DMS153 treated with DMSO at 0.1 percent for 48 hours (cell line): ENCODE data around the gene PDE4D.
"Not testable (repeated sequence)": the region's sequence is repeated elsewhere in the genome, so short reads cannot be mapped to it uniquely, and the experiment has no call there.

Experiments used
- DNase-seq: peaks from one replicate; lab custom pipeline; 2025; ENCODE audit not compliant: unreplicated experiment; lab: John Stamatoyannopoulos, UW

The PDE4D gene

GRCh38 chr5:59066367-59067163 lies 827.0 kb downstream of the PDE4D start:
- no peak for DNase-seq

GRCh38 chr5:59065554-59065953 lies 828.0 kb downstream of the PDE4D start:
- DNase-seq: no peak

- no peak for DNase-seq
Observed at GRCh38 chr5:59064293-59064692, 829.2 kb downstream of the PDE4D start.

- no peak for DNase-seq
Observed at GRCh38 chr5:59062986-59063683, 830.4 kb downstream of the PDE4D start.

GRCh38 chr5:59061377-59061776 lies 832.1 kb downstream of the PDE4D start:
- no peak for DNase-seq

- DNase-seq: no peak
Observed at GRCh38 chr5:59058969-59059687, 834.4 kb downstream of the PDE4D start.

- no peak for DNase-seq
Observed at GRCh38 chr5:59058237-59058636, 835.3 kb downstream of the PDE4D start.

GRCh38 chr5:59056599-59056998 lies 836.9 kb downstream of the PDE4D start:
- DNase-seq: not testable (repeated sequence)

- no peak for DNase-seq
Observed at GRCh38 chr5:59055745-59056448, 837.6 kb downstream of the PDE4D start.

GRCh38 chr5:59054963-59055528 lies 838.5 kb downstream of the PDE4D start:
- DNase-seq: no peak

GRCh38 chr5:59051951-59052350 lies 841.6 kb downstream of the PDE4D start:
- no peak for DNase-seq

- DNase-seq: no peak
Observed at GRCh38 chr5:59049095-59049494, 844.4 kb downstream of the PDE4D start.

GRCh38 chr5:59042201-59043055 lies 851.1 kb downstream of the PDE4D start:
- DNase-seq: no peak

GRCh38 chr5:59041355-59041754 lies 852.2 kb downstream of the PDE4D start:
- DNase-seq: no peak

GRCh38 chr5:59040804-59041201 lies 852.7 kb downstream of the PDE4D start:
- no peak for DNase-seq

- DNase-seq: no peak
Observed at GRCh38 chr5:59040024-59040803, 853.3 kb downstream of the PDE4D start.

GRCh38 chr5:59039296-59040023 lies 854.1 kb downstream of the PDE4D start:
- no peak for DNase-seq

- no peak for DNase-seq
Observed at GRCh38 chr5:59038798-59039295, 854.7 kb downstream of the PDE4D start.
